SK-N-SH (cell line): Measurements from ENCODE around the gene OPRM1. TPM values are rescaled to one million over a fixed set of nuclear protein-coding genes. Genes with fewer than 3 reads are reported as not detected.

ENCODE experiments used
- CTCF ChIA-PET: fragments of 300-600, 350-600 bp; formaldehyde crosslinking; extraction: SDS; loops from one replicate; lab custom pipeline; 2021; lab: Yijun Ruan, JAX
- POLR2A ChIA-PET: fragments of 350-600 bp; sonication (Branson Sonifier 250); formaldehyde crosslinking; extraction: SDS; loops from one replicate; lab custom pipeline; 2020; ENCODE audit warnings: antibody characterized with exemption, inconsistent platforms; lab: Yijun Ruan, JAX
- DNase-seq: peaks from one replicate; pipeline ENCODE4 v3.0.0; 2012
- H2AFZ ChIP-seq: fragments of 200-600 bp; sonication (generic); 2 replicates; pipeline ENCODE4 v1.8.1; 2016; ENCODE audit warnings: antibody characterized with exemption, mild to moderate bottlenecking, low read depth
- H3F3A ChIP-seq: fragments of 200-600 bp; sonication (generic); replicated peaks from 2 replicates; pipeline ENCODE3; 2016; ENCODE audit warnings: antibody characterized with exemption, mild to moderate bottlenecking; ENCODE audit not compliant: insufficient read depth
- H3K27ac ChIP-seq, 2 experiments: fragments of 200-500 bp in 1 of 2; fragments of 200-600 bp in 1 of 2; sonication (Bioruptor generic) in 1 of 2; sonication (generic), shearing (Covaris generic) in 1 of 2; 2 replicates each; pipeline versions ENCODE4 v1.5.1 to v1.6.1; 2014 to 2016; ENCODE audit warnings: low read depth in 2 of 2, inconsistent platforms in 1 of 2, low read length in 1 of 2, mild to moderate bottlenecking in 1 of 2, mixed read lengths in 1 of 2
- H3K27me3 ChIP-seq: fragments of 200-600 bp; sonication (generic), shearing (Covaris generic); 2 replicates; pipeline ENCODE4 v1.6.1; 2016; ENCODE audit warnings: mixed run types; ENCODE audit not compliant: insufficient read depth
- H3K36me3 ChIP-seq, 2 experiments: fragments of 200-500 bp in 1 of 2; fragments of 200-600 bp in 1 of 2; sonication (Bioruptor generic) in 1 of 2; sonication (generic) in 1 of 2; replicated peaks in 1 of 2; 2 replicates each; pipeline versions ENCODE3 to v1.5.1; 2014 to 2016; ENCODE audit warnings: low read length in 1 of 2, mild to moderate bottlenecking in 1 of 2; ENCODE audit not compliant: insufficient read depth in 2 of 2, control insufficient read depth in 1 of 2
- H3K4me1 ChIP-seq, 2 experiments: fragments of 200-500 bp in 1 of 2; fragments of 200-600 bp in 1 of 2; sonication (Bioruptor generic) in 1 of 2; sonication (generic), shearing (Covaris generic) in 1 of 2; 2 replicates each; pipeline versions ENCODE4 v1.5.1 to v1.6.1; 2014 to 2016; ENCODE audit warnings: low read depth in 1 of 2, low read length in 1 of 2, mixed run types in 1 of 2; ENCODE audit not compliant: insufficient read depth in 2 of 2, control insufficient read depth in 1 of 2
- H3K4me2 ChIP-seq: fragments of 200-600 bp; sonication (generic), shearing (Covaris generic); 2 replicates; pipeline ENCODE4 v1.6.1; 2017; ENCODE audit warnings: mixed run types
- H3K4me3 ChIP-seq, 2 experiments: fragments of 200-500 bp in 1 of 2; fragments of 200-600 bp in 1 of 2; sonication (Bioruptor generic) in 1 of 2; sonication (generic), shearing (Covaris generic) in 1 of 2; 2 replicates each; pipeline versions ENCODE4 v1.5.1 to v1.8.1; 2014 to 2016; ENCODE audit warnings: low read depth in 2 of 2, inconsistent platforms in 1 of 2, low read length in 1 of 2, mild to moderate bottlenecking in 1 of 2, mixed read lengths in 1 of 2, moderate library complexity in 1 of 2
- H3K79me2 ChIP-seq: fragments of 200-600 bp; sonication (generic); 2 replicates; pipeline ENCODE4 v1.8.1; 2017; ENCODE audit warnings: mild to moderate bottlenecking; ENCODE audit not compliant: insufficient read depth
- H3K9ac ChIP-seq: fragments of 200-600 bp; sonication (generic); 2 replicates; pipeline ENCODE4 v1.6.1; 2017; ENCODE audit warnings: mixed run types
- H3K9me2 ChIP-seq: fragments of 200-600 bp; sonication (generic); 2 replicates; pipeline ENCODE4 v1.6.1; 2017; ENCODE audit warnings: mixed run types
- H3K9me3 ChIP-seq: fragments of 200-600 bp; sonication (generic); 2 replicates; pipeline ENCODE4 v1.6.1; 2017; ENCODE audit warnings: mixed run types, mild to moderate bottlenecking, moderate library complexity
- H4K20me1 ChIP-seq: fragments of 200-600 bp; sonication (generic); 2 replicates; pipeline ENCODE4 v1.6.1; 2017; ENCODE audit warnings: mild to moderate bottlenecking, mixed run types; ENCODE audit not compliant: insufficient read depth
- ELF1 ChIP-seq: IDR thresholded peaks from 2 replicates; pipeline ENCODE4 v1.4.0; 2012
- EP300 ChIP-seq, 2 experiments: IDR thresholded peaks; 2 replicates each; pipeline versions ENCODE4 v1.4.0 to v1.6.1; 2012; ENCODE audit warnings: borderline replicate concordance in 1 of 2, low read depth in 1 of 2, low read length in 1 of 2
- EZH2phosphoT487 ChIP-seq: fragments of 200-600 bp; sonication (generic); IDR thresholded peaks from 2 replicates; pipeline ENCODE4 v1.6.1; 2017; ENCODE audit warnings: low read depth, mixed run types, mild to moderate bottlenecking, antibody characterized with exemption, moderate library complexity, borderline replicate concordance
- FOSL2 ChIP-seq: IDR thresholded peaks from 2 replicates; pipeline ENCODE4 v1.4.0; 2012; ENCODE audit warnings: low read depth, mild to moderate bottlenecking, moderate library complexity, borderline replicate concordance
- FOXJ3 ChIP-seq: sonication (generic); formaldehyde crosslinking; IDR thresholded peaks from 2 replicates; pipeline ENCODE4 v1.5.1; 2020; ENCODE audit warnings: mild to moderate bottlenecking, missing genetic modification reagents
- FOXM1 ChIP-seq: IDR thresholded peaks from 2 replicates; pipeline ENCODE4 v1.4.0; 2012; ENCODE audit warnings: low read depth, mild to moderate bottlenecking
- MXI1 ChIP-seq: IDR thresholded peaks from 2 replicates; pipeline ENCODE4 v1.6.1; 2012; ENCODE audit warnings: mild to moderate bottlenecking, low read depth, low read length, improper control_type of control experiment
- NFIC ChIP-seq: IDR thresholded peaks from 2 replicates; pipeline ENCODE4 v1.4.0; 2012; ENCODE audit warnings: borderline replicate concordance
- RFX5 ChIP-seq: IDR thresholded peaks from 2 replicates; pipeline ENCODE4 v1.6.1; 2012; ENCODE audit warnings: mild to moderate bottlenecking, improper control_type of control experiment, low read length
- RXRA ChIP-seq: IDR thresholded peaks from 2 replicates; pipeline ENCODE4 v1.4.0; 2012; ENCODE audit warnings: low read depth, mild to moderate bottlenecking, borderline replicate concordance
- SIN3A ChIP-seq: IDR thresholded peaks from 2 replicates; pipeline ENCODE4 v1.6.1; 2012; ENCODE audit warnings: low read depth, mild to moderate bottlenecking, low read length, moderate library complexity, borderline replicate concordance
- SMC3 ChIP-seq: IDR thresholded peaks from 2 replicates; pipeline ENCODE4 v1.6.1; 2012; ENCODE audit warnings: low read depth, low read length, improper control_type of control experiment
- TAF1 ChIP-seq: IDR thresholded peaks from 2 replicates; pipeline ENCODE4 v1.6.1; 2012; ENCODE audit warnings: low read depth, mild to moderate bottlenecking, low read length, moderate library complexity, borderline replicate concordance
- TEAD4 ChIP-seq: IDR thresholded peaks from 2 replicates; pipeline ENCODE4 v1.4.0; 2012; ENCODE audit warnings: mild to moderate bottlenecking, borderline replicate concordance; ENCODE audit not compliant: insufficient read depth
- YY1 ChIP-seq: IDR thresholded peaks from 2 replicates; pipeline ENCODE4 v1.4.0; 2012; ENCODE audit warnings: low read depth, mild to moderate bottlenecking
- WGBS: methylation state at CpG from one replicate; pipeline ENCODE4 v1.1.6; 2017; ENCODE audit warnings: low lambda C conversion rate; 5-methylcytosine and 5-hydroxymethylcytosine counted together
- polyA plus RNA-seq, 3 experiments: library from polyadenylated mRNA; depleted of rRNA; stranded (reverse); fragments of >200 nt; gene quantifications; 2 replicates each; pipeline ENCODE4 v1.2.3, GENCODE V29; 2012
- TF ChIP-seq, protein P1 (sequence below): IDR thresholded peaks from 2 replicates; pipeline ENCODE4 v1.6.1; 2012; ENCODE audit warnings: mild to moderate bottlenecking, low read depth, low read length, moderate library complexity
- TF ChIP-seq, protein P2 (sequence below): fragments of 150-350 bp; IDR thresholded peaks from 2 replicates; pipeline ENCODE4 v1.6.1; 2017; ENCODE audit warnings: antibody characterized with exemption, low read length, low read depth, borderline replicate concordance

Gene OPRM1
- polyA plus RNA-seq, 1 of the 3 experiments (the other 2 are of a cell fraction), result 0.15 TPM

GRCh38 chr6:154268486-154268885, 229.4 kb downstream of the OPRM1 start:
- ChIA-PET POLR2A (no interaction called here), CTCF (no interaction called here)
- Histone ChIP-seq H3K9me3 (no peaks in the 10 kb centered on the region), H3K4me2 (no peak overlapping the region), H2AFZ (no peak overlapping the region), H3K27ac (no peak overlapping the region), H3K9me2 (no peaks in the 10 kb centered on the region), H3K27me3 (no peaks in the 10 kb centered on the region), H3F3A (no peaks in the 10 kb centered on the region), H3K79me2 (no peaks in the 10 kb centered on the region), H3K36me3 (no peaks in the 10 kb centered on the region), H3K4me3 (no peak overlapping the region), H3K4me1 (no peaks in the 10 kb centered on the region), H4K20me1 (no peaks in the 10 kb centered on the region), H3K9ac (no peak overlapping the region)
- TF ChIP-seq MXI1, result no peak
- TF ChIP-seq EP300 (IDR thresholded peaks at IDR 0.05; ENCODE audit: borderline replicate concordance in 1 of 2, low read depth in 1 of 2, low read length in 1 of 2), result no peak
- TF ChIP-seq, protein P1, sequence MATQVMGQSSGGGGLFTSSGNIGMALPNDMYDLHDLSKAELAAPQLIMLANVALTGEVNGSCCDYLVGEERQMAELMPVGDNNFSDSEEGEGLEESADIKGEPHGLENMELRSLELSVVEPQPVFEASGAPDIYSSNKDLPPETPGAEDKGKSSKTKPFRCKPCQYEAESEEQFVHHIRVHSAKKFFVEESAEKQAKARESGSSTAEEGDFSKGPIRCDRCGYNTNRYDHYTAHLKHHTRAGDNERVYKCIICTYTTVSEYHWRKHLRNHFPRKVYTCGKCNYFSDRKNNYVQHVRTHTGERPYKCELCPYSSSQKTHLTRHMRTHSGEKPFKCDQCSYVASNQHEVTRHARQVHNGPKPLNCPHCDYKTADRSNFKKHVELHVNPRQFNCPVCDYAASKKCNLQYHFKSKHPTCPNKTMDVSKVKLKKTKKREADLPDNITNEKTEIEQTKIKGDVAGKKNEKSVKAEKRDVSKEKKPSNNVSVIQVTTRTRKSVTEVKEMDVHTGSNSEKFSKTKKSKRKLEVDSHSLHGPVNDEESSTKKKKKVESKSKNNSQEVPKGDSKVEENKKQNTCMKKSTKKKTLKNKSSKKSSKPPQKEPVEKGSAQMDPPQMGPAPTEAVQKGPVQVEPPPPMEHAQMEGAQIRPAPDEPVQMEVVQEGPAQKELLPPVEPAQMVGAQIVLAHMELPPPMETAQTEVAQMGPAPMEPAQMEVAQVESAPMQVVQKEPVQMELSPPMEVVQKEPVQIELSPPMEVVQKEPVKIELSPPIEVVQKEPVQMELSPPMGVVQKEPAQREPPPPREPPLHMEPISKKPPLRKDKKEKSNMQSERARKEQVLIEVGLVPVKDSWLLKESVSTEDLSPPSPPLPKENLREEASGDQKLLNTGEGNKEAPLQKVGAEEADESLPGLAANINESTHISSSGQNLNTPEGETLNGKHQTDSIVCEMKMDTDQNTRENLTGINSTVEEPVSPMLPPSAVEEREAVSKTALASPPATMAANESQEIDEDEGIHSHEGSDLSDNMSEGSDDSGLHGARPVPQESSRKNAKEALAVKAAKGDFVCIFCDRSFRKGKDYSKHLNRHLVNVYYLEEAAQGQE, result no peak
- no peak for TF ChIP-seq YY1
- TF ChIP-seq SMC3, result no peak
- TF ChIP-seq TEAD4, result no peak
- no peak for TF ChIP-seq FOXM1
- no peak for TF ChIP-seq EZH2phosphoT487
- TF ChIP-seq FOSL2, result no peak
- TF ChIP-seq NFIC, result no peak
- TF ChIP-seq FOXJ3, result no peak
- TF ChIP-seq SIN3A, result no peak
- no peak for TF ChIP-seq RXRA
- TF ChIP-seq TAF1, result no peak
- TF ChIP-seq ELF1, result no peak
- TF ChIP-seq, protein P2, sequence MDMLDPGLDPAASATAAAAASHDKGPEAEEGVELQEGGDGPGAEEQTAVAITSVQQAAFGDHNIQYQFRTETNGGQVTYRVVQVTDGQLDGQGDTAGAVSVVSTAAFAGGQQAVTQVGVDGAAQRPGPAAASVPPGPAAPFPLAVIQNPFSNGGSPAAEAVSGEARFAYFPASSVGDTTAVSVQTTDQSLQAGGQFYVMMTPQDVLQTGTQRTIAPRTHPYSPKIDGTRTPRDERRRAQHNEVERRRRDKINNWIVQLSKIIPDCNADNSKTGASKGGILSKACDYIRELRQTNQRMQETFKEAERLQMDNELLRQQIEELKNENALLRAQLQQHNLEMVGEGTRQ, result no peak
- TF ChIP-seq RFX5, result no peak
- no peak for DNase-seq
- WGBS, result 75% methylated on average over 3 of the region's 3 CpGs
